Body of pancreas (tissue), 4 donors: ENCODE data around the gene FOXP3. TPM values are rescaled to one million over a fixed set of nuclear protein-coding genes. Genes with fewer than 3 reads are reported as not detected.

Experiments used
- ATAC-seq: fragments of 150-250 bp; one replicate; pipeline ENCODE4 v1.9.1; 2016
- DNase-seq, 4 donors: peaks; one replicate each; pipeline ENCODE4 v3.0.0-alpha.2; 2019
- H3K27ac ChIP-seq, 4 donors: fragments of 200-600 bp; sonication (generic); 1 replicate in 3 of 4; 2 replicates in 1 of 4; pipeline versions ENCODE4 v1.5.1 to v1.6.1; 2016 to 2019; ENCODE audit warnings: mild to moderate bottlenecking in 1 of 4, mixed read lengths in 1 of 4, moderate library complexity in 1 of 4
- H3K27me3 ChIP-seq, 2 donors: fragments of 200-600 bp; sonication (generic); one replicate each; pipeline ENCODE4 v1.6.0; 2016; ENCODE audit warnings: mild to moderate bottlenecking in 1 of 2
- H3K36me3 ChIP-seq, 2 donors: fragments of 200-600 bp; sonication (generic); replicated peaks in 1 of 2; 2 replicates each; pipeline ENCODE4 v1.5.1; 2016; ENCODE audit warnings: low read depth in 2 of 2; ENCODE audit not compliant: insufficient read depth in 1 of 2
- H3K4me1 ChIP-seq: fragments of 200-600 bp; sonication (generic); one replicate; pipeline ENCODE4 v1.6.0; 2016
- H3K4me3 ChIP-seq, 2 donors: fragments of 200-600 bp; sonication (generic); 1 replicate in 1 of 2; 2 replicates in 1 of 2; pipeline ENCODE4 v1.5.1; 2016 to 2019
- H3K9me3 ChIP-seq, 3 donors: fragments of 200-600 bp; sonication (generic); 1 replicate in 2 of 3; 2 replicates in 1 of 3; pipeline ENCODE4 v1.5.1; 2016
- CTCF ChIP-seq, 7 experiments: fragments of 450-650 bp in 4 of 7; fragments of 200-600 bp in 3 of 7; sonication (generic) in 3 of 7; IDR thresholded peaks; one replicate each; pipeline ENCODE4 v1.5.1; 2016 to 2019; ENCODE audit warnings: antibody characterized with exemption in 7 of 7
- POLR2A ChIP-seq, 3 donors: fragments of 450-650 bp; IDR thresholded peaks; one replicate each; pipeline ENCODE4 v1.6.1; 2016; ENCODE audit warnings: antibody characterized with exemption in 3 of 3, mild to moderate bottlenecking in 2 of 3
- WGBS, 2 donors: methylation state at CpG; one replicate each; pipeline ENCODE4 v1.1.5; 2017; 5-methylcytosine and 5-hydroxymethylcytosine counted together
- intact Hi-C: fragments of 100-400 bp; cut with DNase I; formaldehyde crosslinking; loops from one replicate; pipeline ENCODE4 v1.15.1; 2023
- total RNA-seq, 2 donors: library from RNA; depleted of rRNA; stranded (reverse); fragments of >200 nt; gene quantifications; one replicate each; pipeline ENCODE4 v1.1.0, GENCODE V29; 2016

Gene FOXP3
- total RNA-seq, 2 donors from 2014 or later, result not detected

- no peaks in the 10 kb centered on the region for H3K36me3 ChIP-seq
- ATAC-seq, result no peak
- H3K4me1 ChIP-seq, result no peaks in the 10 kb centered on the region
- DNase-seq, result no peak
- H3K27ac ChIP-seq, result no peak overlapping the region
- intact Hi-C loops, result no loop called here
- WGBS, 2 donors, result 60 to 65% methylated on average over 3 to 14 of the region's 17 CpGs
- no peak overlapping the region for H3K4me3 ChIP-seq
- no peaks in the 10 kb centered on the region for H3K9me3 ChIP-seq
- H3K27me3 ChIP-seq, result no peaks in the 10 kb centered on the region
- TF ChIP-seq POLR2A (IDR thresholded peaks at IDR 0.05), result no peak
- no peak for TF ChIP-seq CTCF (IDR thresholded peaks at IDR 0.05)
These were observed 28.2 kb upstream of the FOXP3 start for GRCh38 chrX:49292400-49293362.

- intact Hi-C loops, result no loop called here
- Histone ChIP-seq H3K27me3 (no peaks in the 10 kb centered on the region), H3K4me1 (no peaks in the 10 kb centered on the region), H3K27ac (no peak overlapping the region), H3K9me3 (no peaks in the 10 kb centered on the region), H3K36me3 (no peaks in the 10 kb centered on the region), H3K4me3 (no peak overlapping the region)
- DNase-seq (peak; percentile 42 to 73 (median 62)), ATAC-seq (peak; percentile 59)
- TF ChIP-seq CTCF (IDR thresholded peaks at IDR 0.05) (peak; percentile 26 to 61 (median 55)), POLR2A (IDR thresholded peaks at IDR 0.05) (no peak)
- WGBS, 2 donors, result 13 to 15% methylated on average over 7 to 11 of the region's 11 CpGs
These were observed 27.3 kb upstream of the FOXP3 start for GRCh38 chrX:49291615-49292337.

- H3K27ac ChIP-seq, result no peak overlapping the region
These were observed 25.7 kb upstream of the FOXP3 start for GRCh38 chrX:49290215-49290614.

GRCh38 chrX:49287665-49288064, 23.2 kb upstream of the FOXP3 start:
- 75 to 88% methylated on average over 1 of the region's 1 CpG for WGBS, 2 donors
- Histone ChIP-seq H3K4me3 (no peak overlapping the region), H3K27me3 (no peaks in the 10 kb centered on the region), H3K9me3 (no peaks in the 10 kb centered on the region), H3K36me3 (no peaks in the 10 kb centered on the region), H3K4me1 (no peaks in the 10 kb centered on the region), H3K27ac (no peak overlapping the region)
- intact Hi-C loops, result no loop called here
- no peak for DNase-seq
- TF ChIP-seq POLR2A (IDR thresholded peaks at IDR 0.05) (no peak), CTCF (IDR thresholded peaks at IDR 0.05) (no peak)
- no peak for ATAC-seq

More at GRCh38 chrX:49290215-49290614, 25.7 kb upstream of the FOXP3 start:
- TF ChIP-seq POLR2A (IDR thresholded peaks at IDR 0.05), result no peak
- no peak for TF ChIP-seq CTCF (IDR thresholded peaks at IDR 0.05)
- Histone ChIP-seq H3K36me3 (no peaks in the 10 kb centered on the region), H3K4me1 (no peaks in the 10 kb centered on the region), H3K4me3 (no peak overlapping the region), H3K27me3 (no peaks in the 10 kb centered on the region), H3K9me3 (no peaks in the 10 kb centered on the region)
- 38% methylated on average over 6 of the region's 7 CpGs; no CpG with 5 or more reads in 1 of the 2 donors for WGBS, 2 donors
- ATAC-seq, result no peak
- no peak for DNase-seq
- intact Hi-C loops, result no loop called here
